GM21717 (cell line): ENCODE results near the gene HIVEP3.

Experiments used
- ATAC-seq: cut with Tn5 transposase; IDR thresholded peaks from one replicate; pipeline ENCODE4 v1.9.1; 2021; ENCODE audit warnings: mild to moderate bottlenecking, moderate library complexity; ENCODE audit not compliant: unreplicated experiment

HIVEP3 gene

GRCh38 chr1:41716188-41717130 lies 202.3 kb downstream of the HIVEP3 start:
- ATAC-seq: no peak

DNA sequence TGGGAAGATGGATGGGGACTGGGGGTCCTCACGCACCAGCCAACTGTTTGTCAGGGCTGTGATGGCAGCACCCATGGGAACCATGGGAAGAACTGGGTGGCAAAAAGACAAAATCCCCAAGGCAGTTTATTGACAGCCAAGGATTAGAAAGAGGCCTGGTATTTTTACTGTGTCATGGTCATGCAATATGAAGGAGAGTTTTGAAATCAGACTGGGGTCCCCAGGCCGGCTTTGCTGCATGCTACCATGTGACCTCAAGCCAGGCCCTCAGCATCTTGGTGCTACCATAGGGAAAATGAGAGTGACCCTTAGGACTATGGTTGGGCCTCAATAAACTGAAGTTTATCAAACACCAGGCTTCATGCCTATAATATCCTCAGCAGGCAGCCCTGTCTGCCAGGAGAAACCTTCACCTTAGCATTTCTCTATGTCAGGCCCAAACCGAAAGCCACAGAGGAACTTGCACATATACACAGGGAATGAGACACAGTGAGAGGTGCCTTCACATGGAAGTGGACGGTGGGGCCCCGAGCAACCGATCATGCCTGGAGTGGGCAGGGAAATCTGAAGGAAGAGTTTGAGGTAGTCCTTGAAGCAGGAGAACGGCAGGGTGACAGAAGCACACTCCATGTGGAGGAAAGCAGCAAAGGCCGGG lies 203.2 kb downstream of the HIVEP3 start:
- no peak for ATAC-seq

GRCh38 chr1:41714638-41715389 lies 203.9 kb downstream of the HIVEP3 start:
- no peak for ATAC-seq

DNA sequence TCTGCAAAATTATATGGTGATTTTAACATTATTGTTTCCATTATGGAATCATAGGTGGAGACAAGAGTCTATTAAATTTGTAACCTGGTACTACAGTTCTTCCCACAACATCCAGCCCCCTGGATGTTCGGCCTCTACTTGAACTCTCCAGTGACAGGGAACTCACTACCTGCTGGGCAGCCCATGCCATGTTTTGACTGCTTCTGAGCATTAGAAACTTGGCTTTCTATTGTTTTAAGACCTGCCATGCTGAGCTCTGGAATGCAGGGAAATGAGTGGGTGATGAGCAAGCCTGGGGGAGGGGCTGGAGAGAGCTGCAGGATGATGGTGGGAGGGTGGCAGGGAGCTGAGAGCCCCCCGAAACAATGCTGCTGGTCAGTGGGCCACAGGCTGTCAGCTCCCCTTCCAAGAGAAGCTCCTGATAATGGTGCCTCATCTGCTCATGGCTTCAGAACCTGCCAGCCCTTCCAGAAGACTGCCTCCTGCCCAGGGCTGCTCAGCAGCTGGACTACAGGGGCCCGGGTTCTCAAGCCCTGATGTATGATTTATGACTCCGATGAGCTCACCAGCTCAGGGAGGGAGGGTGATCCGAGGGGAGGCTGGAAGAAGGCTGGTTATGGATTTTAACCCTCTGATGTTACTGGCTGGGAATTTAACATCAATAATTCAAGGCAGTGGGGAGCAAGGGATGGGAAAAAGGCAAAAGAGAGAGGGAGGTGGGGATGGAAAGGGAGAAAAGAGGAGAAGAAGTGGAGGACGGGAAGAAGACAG lies 205.0 kb downstream of the HIVEP3 start:
- ATAC-seq: no peak

- ATAC-seq: no peak
These were observed 205.6 kb downstream of the HIVEP3 start for GRCh38 chr1:41713141-41713540.

DNA sequence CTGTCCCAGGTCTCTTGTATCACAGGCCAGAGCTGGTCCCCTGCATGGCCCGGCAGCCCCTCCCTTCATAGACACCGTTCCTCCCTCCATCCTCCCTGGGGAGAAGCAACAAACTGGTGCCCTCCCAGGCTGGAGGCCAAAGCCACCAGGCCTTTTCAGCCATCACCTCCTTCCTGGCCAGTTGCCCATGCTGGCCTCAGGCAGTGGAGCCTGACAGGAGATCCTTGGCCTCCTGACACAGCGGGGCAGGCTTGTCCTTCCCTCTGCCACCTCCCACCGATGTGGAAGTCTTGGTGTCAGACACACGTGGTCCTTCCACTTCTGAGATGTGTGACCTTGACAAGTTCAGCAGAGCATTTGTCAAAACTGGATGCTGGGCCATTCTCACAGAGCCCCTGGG lies 206.0 kb downstream of the HIVEP3 start:
- no peak for ATAC-seq

DNA sequence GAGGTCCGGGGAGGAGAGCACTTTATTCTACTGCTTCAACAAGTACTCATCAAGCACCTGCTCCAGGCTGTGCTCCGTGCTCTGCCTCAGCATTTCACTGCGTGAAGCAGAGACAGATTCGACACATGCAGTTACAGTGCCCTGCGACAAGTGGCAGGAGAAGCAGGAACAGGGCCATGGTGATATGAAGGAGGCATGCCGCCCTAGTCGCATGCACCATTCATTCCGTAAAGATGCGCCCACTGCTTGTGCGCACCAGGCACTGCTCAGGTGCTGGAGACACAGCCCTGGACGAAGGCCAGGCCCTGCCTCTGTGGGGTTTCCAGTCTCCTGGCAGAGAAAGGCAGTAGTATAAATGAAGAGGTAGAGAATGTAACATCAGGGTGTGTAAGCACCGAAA lies 206.6 kb downstream of the HIVEP3 start:
- no peak for ATAC-seq

DNA sequence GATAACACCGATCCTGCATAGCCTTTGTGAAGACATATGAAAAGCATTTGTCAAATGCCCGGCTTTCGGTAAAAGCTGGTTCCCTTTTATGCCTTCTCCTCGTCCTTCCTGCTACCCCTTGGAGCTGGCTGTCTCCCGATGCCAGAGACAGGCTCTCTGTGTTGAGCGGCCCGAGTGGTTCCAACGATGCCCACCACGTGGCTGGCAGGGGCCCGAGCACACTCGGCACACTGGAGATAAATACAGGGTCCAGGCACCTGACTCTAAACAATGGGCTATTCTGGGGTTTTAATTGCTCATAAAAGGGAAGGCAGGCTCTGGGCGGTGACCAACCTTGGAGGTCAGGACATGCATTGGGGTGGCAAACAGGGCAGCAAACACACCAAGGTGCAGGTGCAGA lies 207.1 kb downstream of the HIVEP3 start:
- no peak for ATAC-seq

- no peak for ATAC-seq
These were observed 207.7 kb downstream of the HIVEP3 start for GRCh38 chr1:41710980-41711379.

DNA sequence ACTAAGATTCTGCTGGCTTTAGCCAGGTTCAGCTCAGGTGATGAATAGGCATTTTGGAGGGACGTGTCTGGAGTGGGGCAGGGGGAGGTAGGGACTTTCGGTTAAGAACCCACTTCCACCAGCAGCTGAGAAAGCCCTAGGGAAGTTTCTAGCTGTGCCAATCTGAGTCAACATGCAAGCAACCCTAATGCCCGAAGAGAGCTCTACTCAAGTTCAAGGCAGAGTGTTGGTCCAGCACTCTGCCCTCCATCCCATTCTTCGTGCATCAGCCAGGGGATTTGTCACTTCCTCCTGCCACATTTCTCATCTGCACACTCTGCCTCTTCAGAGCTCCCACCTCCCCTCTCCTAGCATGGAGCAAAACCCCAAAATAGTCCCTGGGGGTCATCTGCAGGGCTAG lies 208.8 kb downstream of the HIVEP3 start:
- ATAC-seq: no peak

GRCh38 chr1:41709331-41709730 lies 209.4 kb downstream of the HIVEP3 start:
- no peak for ATAC-seq

- ATAC-seq: no peak
These were observed 210.4 kb downstream of the HIVEP3 start for GRCh38 chr1:41708332-41708731.

DNA sequence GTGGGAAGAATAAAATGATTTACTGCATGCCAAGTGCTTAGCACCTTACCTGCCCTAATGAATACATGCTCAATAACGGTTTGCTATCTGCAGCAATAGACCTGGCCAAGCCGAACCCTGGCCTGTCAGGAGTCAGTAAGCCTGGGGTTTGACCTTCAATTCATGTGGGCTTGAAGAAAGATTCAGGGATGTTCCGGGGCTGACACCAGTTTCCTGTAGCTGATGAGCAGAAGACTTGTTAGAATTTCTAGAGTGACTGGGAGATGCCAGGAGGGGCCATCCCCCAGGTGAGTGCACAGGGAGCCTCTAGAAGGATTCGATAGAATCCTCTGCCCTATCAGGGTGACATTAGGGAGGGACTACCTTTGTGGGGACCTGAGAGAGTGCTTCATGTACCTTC lies 210.9 kb downstream of the HIVEP3 start:
- ATAC-seq: no peak

GRCh38 chr1:41705798-41706197 lies 212.9 kb downstream of the HIVEP3 start:
- no peak for ATAC-seq

GRCh38 chr1:41704196-41704595 lies 214.5 kb downstream of the HIVEP3 start:
- no peak for ATAC-seq

DNA sequence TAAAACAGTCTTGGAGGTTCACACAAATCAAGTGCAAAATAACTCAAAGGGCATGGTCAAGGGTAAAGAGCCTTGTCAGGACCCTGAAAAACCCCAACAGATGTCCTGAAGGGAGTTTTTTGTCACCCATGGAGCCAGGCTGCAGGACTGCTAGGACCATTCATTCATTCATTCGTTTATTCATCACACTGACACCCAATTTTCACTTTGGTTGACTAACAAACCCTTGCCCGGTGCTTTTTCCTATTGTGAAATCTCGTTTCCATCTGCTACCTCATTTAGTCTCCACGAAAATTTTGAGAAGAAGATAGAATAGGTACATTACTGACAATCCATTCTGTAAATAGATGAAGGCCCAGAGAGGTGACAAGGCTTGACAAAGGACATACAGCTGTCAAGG lies 216.0 kb downstream of the HIVEP3 start:
- no peak for ATAC-seq

- no peak for ATAC-seq
These were observed 217.7 kb downstream of the HIVEP3 start for GRCh38 chr1:41700986-41701535.

- no peak for ATAC-seq
These were observed 218.1 kb downstream of the HIVEP3 start for GRCh38 chr1:41700581-41700980.

- ATAC-seq: no peak
These were observed 218.9 kb downstream of the HIVEP3 start for GRCh38 chr1:41699861-41700248.
